ENCODE measurements around the gene KRTAP5-11. TPM values are rescaled to one million over a fixed set of nuclear protein-coding genes. Genes with fewer than 3 reads are reported as not detected.
"Not testable (repeated sequence)": the region's sequence is repeated elsewhere in the genome, so short reads cannot be mapped to it uniquely, and the experiment has no call there.

KRTAP5-11 gene, protein sequence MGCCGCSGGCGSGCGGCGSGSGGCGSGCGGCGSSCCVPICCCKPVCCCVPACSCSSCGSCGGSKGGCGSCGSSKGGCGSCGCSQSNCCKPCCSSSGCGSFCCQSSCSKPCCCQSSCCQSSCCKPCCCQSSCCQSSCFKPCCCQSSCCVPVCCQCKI
- polyA plus RNA-seq (2013, experiment 1 of 2), result not detected
- not detected for polyA plus RNA-seq (2013, experiment 2 of 2)

DNA sequence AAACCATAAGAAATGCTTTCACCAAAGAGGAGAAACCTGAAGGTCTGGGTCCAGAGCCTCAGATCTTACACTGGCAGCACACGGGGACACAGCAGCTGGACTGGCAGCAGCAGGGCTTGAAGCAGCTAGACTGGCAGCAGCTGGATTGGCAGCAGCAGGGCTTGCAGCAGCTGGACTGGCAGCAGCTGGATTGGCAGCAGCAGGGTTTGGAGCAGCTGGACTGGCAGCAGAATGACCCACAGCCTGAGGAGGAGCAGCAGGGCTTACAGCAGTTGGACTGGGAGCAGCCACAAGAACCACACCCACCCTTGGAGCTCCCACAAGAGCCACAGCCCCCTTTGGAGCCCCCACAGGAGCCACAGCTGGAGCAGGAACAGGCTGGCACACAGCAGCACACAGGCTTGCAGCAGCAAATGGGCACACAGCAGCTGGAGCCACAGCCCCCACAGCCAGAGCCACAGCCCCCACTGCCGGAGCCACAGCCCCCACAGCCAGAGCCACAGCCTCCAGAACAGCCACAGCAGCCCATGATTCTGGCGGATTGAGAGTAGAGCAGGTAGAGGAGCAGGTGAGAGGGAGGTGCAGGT lies at the start of gene KRTAP5-11:
KRTAP5-11 (minus strand) TSS at position 567 of the 587 bp plus-strand sequence; CDS start at position 529, 38 bp downstream.
- Histone ChIP-seq H3K4me3 (ENCODE audit: low read length) (no peak within 1 kb of the TSS), H3K36me3 (ENCODE audit: insufficient read depth, low read length) (no peaks in the 10 kb centered on the region), H3K27ac (ENCODE audit: low read depth, low read length) (no peak within 1 kb of the TSS), H3K27me3 (ENCODE audit: insufficient read depth, low read length) (no peaks in the 10 kb centered on the region; the same call in 1 of the 2 replicates), H3K9me3 (ENCODE audit: insufficient read depth, low read depth, low read length) (no peaks in the 10 kb centered on the region), H3K9ac (ENCODE audit: low read depth, low read length) (no peak within 1 kb of the TSS), H3K4me1 (ENCODE audit: insufficient read depth, low read length) (peaks cover 9% of the 10 kb centered on the region; the same call in 1 of the 2 replicates)
- 89% methylated on average over 3 of the region's 3 CpGs for WGBS

GRCh38 chr11:71631551-71631950 lies 48.9 kb upstream of the KRTAP5-11 start:
- not testable (repeated sequence) for H3K27ac ChIP-seq (ENCODE audit: low read depth, low read length); H3K9me3 ChIP-seq (ENCODE audit: insufficient read depth, low read depth, low read length); H3K36me3 ChIP-seq (ENCODE audit: insufficient read depth, low read length); H3K4me1 ChIP-seq (ENCODE audit: insufficient read depth, low read length); H3K4me3 ChIP-seq (ENCODE audit: low read length); H3K27me3 ChIP-seq (ENCODE audit: insufficient read depth, low read length); H3K9ac ChIP-seq (ENCODE audit: low read depth, low read length)
- WGBS, result 93% methylated on average over 18 of the region's 18 CpGs

- H3K4me3 ChIP-seq (ENCODE audit: low read length); H3K4me1 ChIP-seq (ENCODE audit: insufficient read depth, low read length); H3K36me3 ChIP-seq (ENCODE audit: insufficient read depth, low read length); H3K9me3 ChIP-seq (ENCODE audit: insufficient read depth, low read depth, low read length); H3K27me3 ChIP-seq (ENCODE audit: insufficient read depth, low read length); H3K27ac ChIP-seq (ENCODE audit: low read depth, low read length); H3K9ac ChIP-seq (ENCODE audit: low read depth, low read length): not testable (repeated sequence)
- no CpG with 5 or more reads among the region's 1 CpG for WGBS
Measured at GRCh38 chr11:71630071-71630470, 47.4 kb upstream of the KRTAP5-11 start.

- H3K4me3 ChIP-seq (ENCODE audit: low read length); H3K9me3 ChIP-seq (ENCODE audit: insufficient read depth, low read depth, low read length); H3K36me3 ChIP-seq (ENCODE audit: insufficient read depth, low read length); H3K27me3 ChIP-seq (ENCODE audit: insufficient read depth, low read length); H3K9ac ChIP-seq (ENCODE audit: low read depth, low read length); H3K4me1 ChIP-seq (ENCODE audit: insufficient read depth, low read length); H3K27ac ChIP-seq (ENCODE audit: low read depth, low read length): not testable (repeated sequence)
- WGBS, result 93% methylated on average over 21 of the region's 21 CpGs
Measured at GRCh38 chr11:71628943-71629342, 46.3 kb upstream of the KRTAP5-11 start.

- H3K4me3 ChIP-seq (ENCODE audit: low read length); H3K36me3 ChIP-seq (ENCODE audit: insufficient read depth, low read length); H3K9ac ChIP-seq (ENCODE audit: low read depth, low read length); H3K9me3 ChIP-seq (ENCODE audit: insufficient read depth, low read depth, low read length); H3K4me1 ChIP-seq (ENCODE audit: insufficient read depth, low read length); H3K27me3 ChIP-seq (ENCODE audit: insufficient read depth, low read length); H3K27ac ChIP-seq (ENCODE audit: low read depth, low read length): not testable (repeated sequence)
- WGBS, result 95% methylated on average over 11 of the region's 11 CpGs
Measured at GRCh38 chr11:71623226-71623625, 40.6 kb upstream of the KRTAP5-11 start.

- H3K9me3 ChIP-seq (ENCODE audit: insufficient read depth, low read depth, low read length); H3K4me3 ChIP-seq (ENCODE audit: low read length); H3K27me3 ChIP-seq (ENCODE audit: insufficient read depth, low read length); H3K36me3 ChIP-seq (ENCODE audit: insufficient read depth, low read length); H3K9ac ChIP-seq (ENCODE audit: low read depth, low read length); H3K27ac ChIP-seq (ENCODE audit: low read depth, low read length); H3K4me1 ChIP-seq (ENCODE audit: insufficient read depth, low read length): not testable (repeated sequence)
- WGBS, result 96% methylated on average over 14 of the region's 14 CpGs
Measured at GRCh38 chr11:71622561-71622960, 39.9 kb upstream of the KRTAP5-11 start.

DNA sequence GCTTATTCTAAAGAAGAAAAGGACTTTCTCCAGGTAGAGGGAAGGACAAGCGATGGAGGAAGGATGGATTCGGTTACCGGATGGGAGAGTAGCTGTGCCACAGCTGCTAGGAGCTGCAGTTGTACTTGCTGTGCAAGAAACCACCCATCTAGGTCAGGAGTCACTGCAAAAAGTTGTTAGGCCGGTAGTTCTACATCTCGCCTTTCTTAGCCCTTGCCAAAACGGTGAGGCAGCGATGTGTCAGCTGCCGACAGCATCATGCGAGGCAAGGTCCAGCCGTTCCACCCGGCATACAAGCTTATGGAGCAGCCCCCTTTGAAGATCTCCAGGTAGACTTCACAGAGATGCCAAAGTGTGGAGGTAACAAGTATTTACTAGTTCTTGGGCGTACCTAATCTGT lies 32.3 kb upstream of the KRTAP5-11 start:
- not testable (repeated sequence) for H3K9ac ChIP-seq (ENCODE audit: low read depth, low read length); H3K27me3 ChIP-seq (ENCODE audit: insufficient read depth, low read length); H3K4me3 ChIP-seq (ENCODE audit: low read length); H3K4me1 ChIP-seq (ENCODE audit: insufficient read depth, low read length); H3K9me3 ChIP-seq (ENCODE audit: insufficient read depth, low read depth, low read length); H3K36me3 ChIP-seq (ENCODE audit: insufficient read depth, low read length); H3K27ac ChIP-seq (ENCODE audit: low read depth, low read length)
- 90% methylated on average over 11 of the region's 12 CpGs for WGBS

GRCh38 chr11:71614366-71614917 lies 31.8 kb upstream of the KRTAP5-11 start:
- WGBS, result 75% methylated on average over 14 of the region's 15 CpGs
- not testable (repeated sequence) for H3K9me3 ChIP-seq (ENCODE audit: insufficient read depth, low read depth, low read length); H3K27ac ChIP-seq (ENCODE audit: low read depth, low read length); H3K36me3 ChIP-seq (ENCODE audit: insufficient read depth, low read length); H3K27me3 ChIP-seq (ENCODE audit: insufficient read depth, low read length); H3K4me3 ChIP-seq (ENCODE audit: low read length); H3K4me1 ChIP-seq (ENCODE audit: insufficient read depth, low read length); H3K9ac ChIP-seq (ENCODE audit: low read depth, low read length)

DNA sequence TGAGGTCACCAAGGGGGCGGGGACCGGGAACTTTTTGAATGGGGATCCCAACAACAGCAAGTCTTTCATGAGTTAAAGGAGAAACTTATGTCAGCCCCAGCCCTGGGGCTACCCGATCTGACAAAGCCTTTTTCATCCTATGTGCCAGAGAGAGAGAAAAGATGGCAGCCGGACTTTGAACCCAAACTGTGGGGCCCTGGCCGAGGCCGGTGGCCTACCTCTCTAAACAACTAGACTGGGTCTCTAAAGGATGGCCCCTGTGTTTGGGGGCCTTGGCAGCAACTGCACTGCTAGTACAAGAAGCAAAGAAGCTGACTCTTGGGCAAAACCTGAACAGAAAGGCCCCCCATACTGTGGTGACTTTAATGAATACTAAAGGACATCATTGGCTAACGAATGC lies 31.3 kb upstream of the KRTAP5-11 start:
- H3K27ac ChIP-seq (ENCODE audit: low read depth, low read length); H3K9me3 ChIP-seq (ENCODE audit: insufficient read depth, low read depth, low read length); H3K4me3 ChIP-seq (ENCODE audit: low read length); H3K9ac ChIP-seq (ENCODE audit: low read depth, low read length); H3K4me1 ChIP-seq (ENCODE audit: insufficient read depth, low read length); H3K27me3 ChIP-seq (ENCODE audit: insufficient read depth, low read length); H3K36me3 ChIP-seq (ENCODE audit: insufficient read depth, low read length): not testable (repeated sequence)
- 83% methylated on average over 6 of the region's 7 CpGs for WGBS

DNA sequence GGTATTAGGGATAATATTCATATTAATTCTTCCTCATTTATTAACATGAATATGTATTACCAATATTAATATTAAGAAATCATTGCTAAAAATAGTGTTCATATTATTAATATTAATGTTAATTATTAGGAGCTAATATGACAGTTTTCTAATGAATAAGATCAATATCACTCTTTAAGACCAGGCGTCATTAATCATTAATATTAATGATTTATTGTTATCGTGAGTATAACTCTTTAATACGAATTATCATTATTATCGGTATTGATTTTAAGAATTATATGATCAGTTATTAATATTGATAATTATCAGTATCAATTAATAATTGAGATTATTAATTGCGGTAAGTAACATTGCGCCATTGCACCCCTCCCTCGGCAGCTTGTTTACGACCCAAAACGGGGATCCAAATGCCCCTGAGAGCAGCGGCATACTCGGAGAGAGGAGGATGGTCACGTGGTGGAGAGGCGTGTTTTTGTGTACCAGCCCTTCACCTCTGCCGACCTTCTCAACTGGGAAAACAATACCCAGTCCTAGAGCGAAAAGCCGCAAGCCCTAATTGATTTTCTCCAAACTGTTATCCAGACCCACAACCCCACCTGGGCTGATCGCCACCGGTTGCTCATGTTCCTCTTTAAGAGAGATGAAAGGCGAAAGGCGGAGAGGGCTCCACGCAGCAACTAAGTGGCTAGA lies 28.7 kb upstream of the KRTAP5-11 start:
- H3K4me3 ChIP-seq (ENCODE audit: low read length); H3K27ac ChIP-seq (ENCODE audit: low read depth, low read length); H3K9ac ChIP-seq (ENCODE audit: low read depth, low read length); H3K4me1 ChIP-seq (ENCODE audit: insufficient read depth, low read length); H3K36me3 ChIP-seq (ENCODE audit: insufficient read depth, low read length); H3K9me3 ChIP-seq (ENCODE audit: insufficient read depth, low read depth, low read length): not testable (repeated sequence)
- 88% methylated on average over 14 of the region's 21 CpGs for WGBS
- peaks cover 25% of the 10 kb centered on the region for H3K27me3 ChIP-seq (ENCODE audit: insufficient read depth, low read length)

DNA sequence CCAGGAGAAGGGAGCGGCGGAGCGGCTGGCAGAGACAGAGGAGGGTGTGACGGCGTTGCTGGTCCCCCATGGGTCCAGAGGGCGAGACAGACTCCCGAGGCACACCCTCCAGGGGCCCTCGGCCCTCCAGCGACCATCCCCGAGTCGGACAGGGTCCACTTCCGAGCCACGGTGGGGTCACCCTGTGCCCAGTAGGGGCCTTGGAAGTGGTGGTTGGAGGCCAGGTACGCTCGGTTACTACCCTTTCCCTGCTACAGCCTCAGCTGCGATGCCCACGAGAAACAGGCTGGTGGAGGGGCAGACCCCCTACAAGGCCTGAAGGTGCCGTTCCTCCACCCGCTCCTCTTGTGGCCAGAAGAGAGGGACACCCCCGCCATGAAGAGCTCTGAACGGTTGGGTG lies 25.6 kb upstream of the KRTAP5-11 start:
- not testable (repeated sequence) for H3K9me3 ChIP-seq (ENCODE audit: insufficient read depth, low read depth, low read length); H3K9ac ChIP-seq (ENCODE audit: low read depth, low read length); H3K36me3 ChIP-seq (ENCODE audit: insufficient read depth, low read length); H3K27ac ChIP-seq (ENCODE audit: low read depth, low read length); H3K4me1 ChIP-seq (ENCODE audit: insufficient read depth, low read length)
- Histone ChIP-seq H3K27me3 (ENCODE audit: insufficient read depth, low read length) (peaks cover 36% of the 10 kb centered on the region), H3K4me3 (ENCODE audit: low read length) (peak overlapping the region; percentile 27; the same call in 1 of the 2 replicates)
- 14% methylated on average over 13 of the region's 21 CpGs for WGBS
